Esophagus muscularis mucosa (tissue), 3 donors: ENCODE measurements around the gene HK3.

Source experiments
- POLR2AphosphoS5 ChIP-seq, 2 donors: sonication (generic); formaldehyde crosslinking; IDR thresholded peaks; one replicate each; pipeline ENCODE4 v1.6.1; 2017; ENCODE audit warnings: antibody characterized with exemption in 2 of 2
- TF ChIP-seq, protein P1 (sequence below), 3 experiments: fragments of 200-600 bp in 2 of 3; fragments of 450-650 bp in 1 of 3; sonication (generic) in 2 of 3; IDR thresholded peaks; one replicate each; pipeline ENCODE4 v1.5.1; 2017 to 2019; ENCODE audit warnings: antibody characterized with exemption in 3 of 3, mild to moderate bottlenecking in 2 of 3, moderate library complexity in 1 of 3

DNA sequence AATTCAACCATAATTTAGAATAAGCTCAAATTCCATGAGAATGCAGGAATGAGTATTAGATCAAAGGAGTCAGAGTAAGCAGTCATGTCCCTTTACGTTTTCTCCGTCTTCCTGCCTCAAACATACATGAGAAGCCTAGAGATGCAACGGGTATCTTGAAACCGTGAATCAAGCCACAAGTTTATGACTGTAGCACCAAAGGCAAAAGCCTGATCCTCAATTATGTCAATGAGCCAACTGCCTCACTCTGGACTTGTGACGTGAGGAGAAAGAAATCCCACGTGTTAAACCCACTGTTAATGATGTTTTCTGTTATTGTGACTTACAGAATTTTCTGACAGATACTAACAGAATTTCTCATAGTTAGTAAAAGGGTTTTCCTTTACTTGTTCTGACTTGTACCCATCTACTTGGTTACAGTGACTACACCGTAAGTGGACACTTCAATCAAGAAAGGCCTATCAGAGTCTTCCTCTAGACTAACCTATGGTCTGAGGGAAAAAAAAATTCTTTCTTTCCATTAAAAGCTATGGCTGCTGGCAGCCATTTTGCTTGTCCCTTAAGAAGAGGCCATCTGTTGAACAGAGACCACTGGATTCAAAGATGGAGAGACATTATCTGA is 35.3 kb upstream of the HK3 start:
- TF ChIP-seq POLR2AphosphoS5 (IDR thresholded peaks at IDR 0.05): no peak
- TF ChIP-seq, protein P1, sequence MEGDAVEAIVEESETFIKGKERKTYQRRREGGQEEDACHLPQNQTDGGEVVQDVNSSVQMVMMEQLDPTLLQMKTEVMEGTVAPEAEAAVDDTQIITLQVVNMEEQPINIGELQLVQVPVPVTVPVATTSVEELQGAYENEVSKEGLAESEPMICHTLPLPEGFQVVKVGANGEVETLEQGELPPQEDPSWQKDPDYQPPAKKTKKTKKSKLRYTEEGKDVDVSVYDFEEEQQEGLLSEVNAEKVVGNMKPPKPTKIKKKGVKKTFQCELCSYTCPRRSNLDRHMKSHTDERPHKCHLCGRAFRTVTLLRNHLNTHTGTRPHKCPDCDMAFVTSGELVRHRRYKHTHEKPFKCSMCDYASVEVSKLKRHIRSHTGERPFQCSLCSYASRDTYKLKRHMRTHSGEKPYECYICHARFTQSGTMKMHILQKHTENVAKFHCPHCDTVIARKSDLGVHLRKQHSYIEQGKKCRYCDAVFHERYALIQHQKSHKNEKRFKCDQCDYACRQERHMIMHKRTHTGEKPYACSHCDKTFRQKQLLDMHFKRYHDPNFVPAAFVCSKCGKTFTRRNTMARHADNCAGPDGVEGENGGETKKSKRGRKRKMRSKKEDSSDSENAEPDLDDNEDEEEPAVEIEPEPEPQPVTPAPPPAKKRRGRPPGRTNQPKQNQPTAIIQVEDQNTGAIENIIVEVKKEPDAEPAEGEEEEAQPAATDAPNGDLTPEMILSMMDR (IDR thresholded peaks at IDR 0.05): no peak
